HG03066 (cell line): ENCODE results near the gene MAGI3.
"Not testable (repeated sequence)": the region's sequence is repeated elsewhere in the genome, so short reads cannot be mapped to it uniquely, and the experiment has no call there.

Source experiments
- ATAC-seq: cut with Tn5 transposase; IDR thresholded peaks from one replicate; pipeline ENCODE4 v1.9.1; 2021; ENCODE audit warnings: low read depth; ENCODE audit not compliant: unreplicated experiment

The MAGI3 gene

DNA sequence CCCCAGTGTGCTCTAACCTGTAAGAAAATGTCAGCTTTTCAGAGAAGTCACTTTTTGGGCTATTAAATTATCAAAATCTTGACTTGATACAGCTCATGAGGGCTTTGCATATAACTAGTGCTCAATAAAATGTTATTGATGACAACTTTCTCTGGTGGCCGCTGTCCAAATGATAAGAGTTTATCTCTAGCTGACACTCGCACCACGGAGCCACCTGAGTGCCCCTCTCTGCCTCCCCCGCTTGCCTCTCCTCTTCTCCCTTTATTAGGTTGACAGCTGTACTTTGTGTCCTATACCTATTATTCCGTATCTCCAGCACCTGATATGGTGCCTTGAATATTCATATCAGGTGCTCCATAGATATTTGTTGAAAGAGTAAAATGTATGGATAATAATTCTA is 286.2 kb downstream of the MAGI3 start:
- no peak for ATAC-seq

DNA sequence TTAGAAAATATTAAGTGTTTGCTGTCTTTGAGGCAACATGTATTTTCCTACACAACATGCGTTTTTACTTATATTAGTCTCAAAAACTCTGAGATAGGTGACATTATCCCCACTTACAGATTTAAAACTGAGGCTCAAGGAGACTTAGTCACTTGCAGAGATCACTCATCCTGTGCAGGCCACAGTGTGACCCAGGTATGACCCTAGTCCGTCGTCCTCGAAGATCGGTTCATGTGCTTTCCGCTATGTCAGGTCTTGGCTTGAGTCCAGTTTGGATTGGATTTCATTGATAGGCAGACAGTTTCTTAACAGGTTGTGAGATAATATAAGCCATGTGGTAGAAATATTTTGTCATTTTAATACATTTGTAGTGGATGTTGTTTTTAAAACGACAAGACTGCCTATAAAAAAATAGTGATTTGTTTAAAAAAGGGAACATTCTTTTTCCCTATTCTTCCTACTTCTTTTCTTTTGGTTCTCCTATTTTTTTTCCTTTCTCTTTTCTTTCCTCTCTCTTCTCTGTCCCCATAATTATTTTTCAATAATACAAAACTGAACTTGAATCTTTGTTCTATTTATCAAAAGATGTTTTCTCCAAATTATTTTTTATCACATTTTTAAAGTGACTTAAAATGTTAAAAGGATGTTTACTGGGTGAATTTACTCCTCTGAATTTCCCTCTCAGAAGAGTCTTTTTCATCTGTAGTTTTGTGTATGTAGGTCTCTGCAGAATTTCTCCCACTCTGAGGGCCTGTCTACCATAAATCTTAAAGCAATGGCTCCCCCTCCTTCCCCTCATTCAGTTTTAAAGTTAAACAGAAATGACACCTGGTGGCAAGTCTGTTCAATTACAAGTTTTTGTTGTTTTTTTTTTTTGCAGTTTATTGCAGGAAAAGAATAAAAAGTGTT is 287.2 kb downstream of the MAGI3 start:
- no peak for ATAC-seq

- no peak for ATAC-seq
These were observed 287.8 kb downstream of the MAGI3 start for GRCh38 chr1:113678159-113678469.

- no peak for ATAC-seq
These were observed 291.5 kb downstream of the MAGI3 start for GRCh38 chr1:113681596-113682337.

GRCh38 chr1:113683384-113684152 is 293.3 kb downstream of the MAGI3 start:
- ATAC-seq: no peak

DNA sequence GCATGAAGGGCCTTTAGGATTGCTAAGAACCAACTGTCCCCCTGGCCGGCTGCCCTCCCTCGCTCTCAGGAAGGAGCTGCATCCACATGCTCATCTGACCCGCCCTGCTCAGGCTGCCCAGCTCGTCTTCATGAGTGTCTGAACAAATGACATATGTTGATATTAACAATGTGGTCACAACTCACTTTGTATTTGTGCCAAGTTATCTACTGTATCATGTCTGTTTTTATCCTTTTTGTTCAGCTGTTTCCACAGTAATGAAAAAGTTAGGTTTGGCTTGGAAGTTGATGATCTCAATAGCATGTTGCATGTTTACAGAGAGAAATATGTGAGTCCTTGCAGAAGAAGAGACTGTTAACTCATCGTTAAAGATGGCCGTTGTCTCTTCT is 293.8 kb downstream of the MAGI3 start:
- ATAC-seq: no peak

- ATAC-seq: no peak
These were observed 296.7 kb downstream of the MAGI3 start for GRCh38 chr1:113686891-113687618.

DNA sequence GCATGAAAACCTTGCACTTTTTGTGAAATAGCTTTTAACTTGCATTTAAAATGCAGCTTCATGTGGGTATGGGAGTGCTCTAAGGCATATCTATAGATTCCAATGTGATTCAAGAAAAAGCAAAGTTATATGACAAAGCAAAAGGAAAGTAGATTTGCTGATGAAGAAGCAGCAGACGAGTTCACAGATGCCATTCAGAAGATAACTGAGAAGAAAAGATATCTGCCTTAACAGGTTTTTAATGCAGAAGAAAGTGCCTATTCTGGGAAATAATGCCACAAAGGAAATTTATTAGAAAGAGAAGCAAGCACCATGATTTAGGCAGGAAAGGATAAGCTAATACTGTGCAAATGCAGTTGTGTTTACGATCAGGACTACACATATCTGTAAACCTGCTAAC is 300.9 kb downstream of the MAGI3 start:
- no peak for ATAC-seq

GRCh38 chr1:113692342-113692741 is 302.0 kb downstream of the MAGI3 start:
- ATAC-seq: no peak

DNA sequence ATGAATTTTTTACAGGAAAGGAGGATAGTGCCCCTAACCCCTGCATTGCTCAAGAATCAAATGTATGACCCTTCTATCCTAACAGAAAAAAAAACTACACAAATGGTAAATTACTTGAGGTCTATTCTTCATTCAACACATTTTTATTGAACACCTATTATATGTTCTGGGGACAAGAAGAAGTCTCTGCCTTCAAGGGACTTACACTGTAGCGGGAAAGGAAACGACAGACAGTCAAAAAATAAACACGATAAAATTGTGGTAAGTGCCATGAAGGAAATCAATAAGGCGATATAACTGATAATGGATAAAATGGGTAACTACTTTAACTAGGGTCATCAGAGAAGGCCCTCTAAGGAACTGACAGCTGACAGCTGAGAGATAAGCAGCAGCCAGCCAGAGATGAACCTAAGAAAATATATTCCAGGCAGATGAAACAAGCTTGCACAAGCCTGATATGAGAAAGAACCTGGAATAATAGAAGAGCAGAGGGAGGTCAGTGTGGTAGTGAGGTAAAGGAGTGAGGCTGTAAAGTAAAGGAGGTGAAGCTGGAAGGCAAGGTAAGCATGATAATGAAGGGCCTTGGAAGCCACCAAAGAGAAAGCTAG is 302.6 kb downstream of the MAGI3 start:
- no peak for ATAC-seq

DNA sequence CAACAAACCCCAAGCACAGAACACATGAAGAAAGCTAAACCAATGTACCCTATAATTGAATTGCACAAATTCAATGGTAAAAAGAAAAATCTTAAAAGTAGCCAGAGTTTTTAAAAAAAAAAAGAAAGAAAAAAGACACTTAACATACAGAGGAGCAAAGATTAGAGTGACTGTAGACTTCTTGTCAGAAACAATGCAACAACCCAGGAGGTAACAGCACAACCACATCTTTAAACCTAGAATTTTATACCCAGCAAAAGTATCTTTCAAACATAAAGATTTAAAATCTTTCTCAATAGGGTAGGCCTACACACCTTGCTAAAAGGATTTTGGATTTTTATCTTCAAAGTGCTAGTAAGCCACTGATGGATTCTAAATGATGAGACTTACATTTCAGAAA is 304.6 kb downstream of the MAGI3 start:
- ATAC-seq: no peak

- ATAC-seq: no peak
These were observed 311.1 kb downstream of the MAGI3 start for GRCh38 chr1:113701429-113701828.

GRCh38 chr1:113714606-113715269 is 324.4 kb downstream of the MAGI3 start:
- no peak for ATAC-seq

DNA sequence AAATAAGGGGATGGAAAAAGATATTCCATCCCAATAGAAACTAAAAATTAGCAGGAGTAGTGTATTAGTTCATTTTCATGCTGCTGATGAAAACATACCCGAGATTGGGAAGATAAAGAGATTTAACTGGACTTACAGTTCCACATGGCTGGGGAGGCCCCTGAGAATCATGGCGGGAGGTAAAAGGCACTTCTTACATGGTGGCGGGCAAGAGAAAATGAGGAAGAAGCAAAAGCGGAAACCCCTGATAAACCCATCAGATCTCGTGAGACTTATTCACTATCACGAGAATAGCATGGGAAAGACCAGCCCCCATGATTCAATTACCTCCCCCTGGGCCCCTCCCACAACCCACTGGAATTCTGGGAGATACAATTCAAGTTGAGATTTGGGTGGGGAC is 327.2 kb downstream of the MAGI3 start:
- not testable (repeated sequence) for ATAC-seq

DNA sequence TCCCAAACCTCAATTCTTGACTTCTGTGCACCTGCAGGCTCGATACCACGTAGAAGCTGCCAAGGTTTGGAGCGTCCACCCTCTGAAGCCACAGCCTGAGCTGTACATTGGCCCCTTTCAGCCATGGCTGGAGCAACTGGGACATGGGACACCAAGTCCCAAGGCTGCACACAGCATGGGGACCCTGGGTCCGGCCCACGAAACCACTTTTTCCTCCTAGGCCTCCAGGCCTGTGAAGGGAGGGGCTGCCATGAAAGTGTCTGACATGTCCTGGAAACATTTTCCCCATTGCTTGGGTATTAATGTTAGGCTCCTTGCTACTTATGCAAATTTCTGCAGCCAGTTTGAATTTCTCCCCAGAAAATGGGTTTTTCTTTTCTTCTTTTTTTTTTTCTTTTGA is 328.3 kb downstream of the MAGI3 start:
- not testable (repeated sequence) for ATAC-seq

DNA sequence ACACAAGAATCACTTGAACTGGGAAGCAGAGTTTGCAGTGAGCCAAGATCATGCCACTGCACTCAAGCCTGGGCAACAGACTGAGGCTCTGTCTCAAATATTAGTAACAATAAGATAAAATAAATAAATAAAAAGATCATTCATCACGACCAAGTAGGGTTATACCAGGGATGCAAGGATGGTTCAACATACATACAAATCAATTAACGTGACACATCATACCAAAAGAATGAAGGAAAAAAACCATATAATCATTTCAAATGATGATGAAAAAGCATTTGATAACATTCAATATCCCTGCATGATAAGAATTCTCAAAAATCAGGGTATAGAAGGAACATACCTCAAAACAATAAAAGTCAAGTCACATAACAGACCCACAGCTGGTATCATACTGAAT is 330.7 kb downstream of the MAGI3 start:
- ATAC-seq: no peak

DNA sequence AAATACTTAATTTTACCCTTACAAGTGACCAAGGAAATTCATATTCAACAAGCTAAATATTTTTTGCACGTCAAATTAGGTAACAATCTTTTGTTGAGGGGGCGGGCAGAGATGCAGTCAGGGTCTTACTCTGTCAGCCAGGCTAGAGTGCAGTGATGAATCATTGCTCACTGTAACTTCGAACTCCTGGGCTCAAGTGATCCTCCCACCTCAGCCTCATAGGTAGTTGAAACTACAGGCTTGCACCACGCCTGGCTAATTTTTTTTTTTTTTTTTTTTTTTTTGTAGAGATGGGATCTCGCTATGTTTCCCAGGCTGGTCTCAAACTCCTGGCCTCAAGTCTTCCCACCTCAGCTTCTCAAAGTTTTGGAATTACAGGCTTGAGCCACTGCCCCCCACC is 342.5 kb downstream of the MAGI3 start:
- ATAC-seq: no peak

GRCh38 chr1:113734357-113735055 is 344.2 kb downstream of the MAGI3 start:
- ATAC-seq: no peak
